Thyroid gland (tissue), 4 donors: Measurements from ENCODE around the gene ISM1. TPM values are rescaled to one million over a fixed set of nuclear protein-coding genes. Genes with fewer than 3 reads are reported as not detected.
A peak's percentile ranks its signal among the peaks of the same experiment; 100 is the strongest.

Experiments
- DNase-seq, 2 donors: peaks; one replicate each; pipeline ENCODE4 v3.0.0-alpha.2; 2019
- H3K27ac ChIP-seq, 3 donors: fragments of 200-600 bp; sonication (generic); 1 replicate in 2 of 3; 2 replicates in 1 of 3; pipeline ENCODE4 v1.5.1; 2016 to 2019; ENCODE audit warnings: mild to moderate bottlenecking in 1 of 3, moderate library complexity in 1 of 3
- H3K27me3 ChIP-seq: fragments of 200-600 bp; sonication (generic); one replicate; pipeline ENCODE4 v1.5.1; 2019
- H3K36me3 ChIP-seq, 2 donors: fragments of 200-600 bp; sonication (generic); one replicate each; pipeline ENCODE4 v1.5.1; 2016 to 2019
- H3K4me1 ChIP-seq, 2 donors: fragments of 200-600 bp; sonication (generic); one replicate each; pipeline ENCODE4 v1.5.1; 2017 to 2019
- H3K4me3 ChIP-seq, 3 donors: fragments of 200-600 bp; sonication (generic); replicated peaks in 1 of 3; 1 replicate in 2 of 3; 2 replicates in 1 of 3; pipeline ENCODE4 v1.5.1; 2016; ENCODE audit warnings: mild to moderate bottlenecking in 1 of 3
- H3K9me3 ChIP-seq: fragments of 200-600 bp; sonication (generic); one replicate; pipeline ENCODE4 v1.5.1; 2017
- CTCF ChIP-seq, 6 experiments: fragments of 200-600 bp in 3 of 6; fragments of 450-650 bp in 3 of 6; sonication (generic) in 3 of 6; IDR thresholded peaks; one replicate each; pipeline ENCODE4 v1.5.1; 2016 to 2019; ENCODE audit warnings: antibody characterized with exemption in 6 of 6, mild to moderate bottlenecking in 2 of 6, inconsistent platforms in 1 of 6, moderate library complexity in 1 of 6
- POLR2A ChIP-seq, 2 donors: fragments of 450-650 bp; IDR thresholded peaks; one replicate each; pipeline ENCODE4 v1.6.1; 2017; ENCODE audit warnings: antibody characterized with exemption in 2 of 2, mild to moderate bottlenecking in 2 of 2, moderate library complexity in 1 of 2
- WGBS, 2 donors: methylation state at CpG; one replicate each; pipeline ENCODE4 v1.1.5; 2017; 5-methylcytosine and 5-hydroxymethylcytosine counted together
- intact Hi-C: fragments of 100-400 bp; cut with DNase I; formaldehyde crosslinking; loops from one replicate; pipeline ENCODE4 v1.15.1; 2023
- total RNA-seq, 4 donors: library from RNA; depleted of rRNA; stranded (reverse); fragments of >200 nt; gene quantifications; one replicate each; pipeline ENCODE4 v1.2.3, GENCODE V29; 2016

ISM1 gene
- total RNA-seq, 4 donors from 2014 or later = 77.5 to 98.4 (median 83.7) TPM

GRCh38 chr20:13274275-13274861, 53.3 kb downstream of the ISM1 start:
- peaks cover 6 to 7% of the 10 kb centered on the region in 2 donors for H3K4me1 ChIP-seq
- WGBS, 2 donors = 11 to 24% methylated on average over 14 to 17 of the region's 18 CpGs
- no peak for TF ChIP-seq CTCF (IDR thresholded peaks at IDR 0.05)
- no peak for TF ChIP-seq POLR2A (IDR thresholded peaks at IDR 0.05)
- intact Hi-C loops = no loop called here
- peak; percentile 53 to 55 for DNase-seq
- H3K9me3 ChIP-seq = no peaks in the 10 kb centered on the region
- H3K27ac ChIP-seq = no peak overlapping the region
- peaks cover 7 to 11% of the 10 kb centered on the region in 2 donors for H3K36me3 ChIP-seq
- no peak overlapping the region for H3K4me3 ChIP-seq
- H3K27me3 ChIP-seq = no peaks in the 10 kb centered on the region

GRCh38 chr20:13276945-13277541, 56.0 kb downstream of the ISM1 start:
- Histone ChIP-seq H3K4me3 (no peak overlapping the region), H3K27me3 (no peaks in the 10 kb centered on the region), H3K36me3 (peaks cover 9 to 10% of the 10 kb centered on the region in 2 donors), H3K4me1 (peaks cover 6 to 7% of the 10 kb centered on the region in 2 donors), H3K27ac (no peak overlapping the region), H3K9me3 (no peaks in the 10 kb centered on the region)
- TF ChIP-seq POLR2A (IDR thresholded peaks at IDR 0.05) (no peak), CTCF (IDR thresholded peaks at IDR 0.05) (no peak)
- intact Hi-C loops = no loop called here
- WGBS, 2 donors = 75 to 76% methylated on average over 6 of the region's 6 CpGs
- no peak for DNase-seq

GRCh38 chr20:13277663-13278295, 56.7 kb downstream of the ISM1 start:
- no peak overlapping the region for H3K4me3 ChIP-seq
- peaks cover 9 to 17% of the 10 kb centered on the region in 2 donors for H3K36me3 ChIP-seq
- no peak for DNase-seq
- WGBS, 2 donors = 91 to 92% methylated on average over 9 of the region's 9 CpGs
- no peaks in the 10 kb centered on the region for H3K27me3 ChIP-seq
- TF ChIP-seq CTCF (IDR thresholded peaks at IDR 0.05) = no peak
- intact Hi-C loops = no loop called here
- H3K27ac ChIP-seq = no peak overlapping the region
- no peaks in the 10 kb centered on the region for H3K9me3 ChIP-seq
- peaks cover 6 to 7% of the 10 kb centered on the region in 2 donors for H3K4me1 ChIP-seq

- intact Hi-C loops = no loop called here
- Histone ChIP-seq H3K36me3 (peaks cover 7 to 17% of the 10 kb centered on the region in 2 donors), H3K27me3 (no peaks in the 10 kb centered on the region), H3K27ac (no peak overlapping the region), H3K4me1 (peaks cover 4 to 6% of the 10 kb centered on the region in 2 donors), H3K4me3 (no peak overlapping the region), H3K9me3 (no peaks in the 10 kb centered on the region)
- TF ChIP-seq POLR2A (IDR thresholded peaks at IDR 0.05) (no peak), CTCF (IDR thresholded peaks at IDR 0.05) (no peak)
- DNase-seq = no peak
- 84 to 95% methylated on average over 5 of the region's 5 CpGs for WGBS, 2 donors
Observed at GRCh38 chr20:13278812-13279570, 57.9 kb downstream of the ISM1 start.
